ENCODE results near the gene TMEM62. TPM values are rescaled to one million over a fixed set of nuclear protein-coding genes. Genes with fewer than 3 reads are reported as not detected.

Gene TMEM62
- total and polyA plus RNA-seq, 2 of the 8 experiments (the other 6 are each of a cell fraction or from before 2014, with no cell fraction given): 2.0 to 4.0 TPM

Small RNAs within 50 kb of the gene (small RNA-seq; reads per million reads assigned to genes)
- not detected for gene AC068724.2 (ENCODE audit: insufficient read depth)

Other genes starting within 250 kb of the TMEM62 start
- 13.1 and 18.2 TPM in 2 replicates for gene TTBK2, start 212.8 kb upstream of the TMEM62 start, total RNA-seq (2021; fragmentation: NEBNext Ultra II Directional; extraction: Animal tissue kit (Norgen Biotek cat#: 25700))
- gene TTBK2, start 212.8 kb upstream of the TMEM62 start, polyA plus RNA-seq (2011; rRNA removed): 2.7 and 2.9 TPM in 2 replicates
- 18.7 and 20.2 TPM in 2 replicates for gene UBR1, start 27.5 kb upstream of the TMEM62 start, total RNA-seq (2021; fragmentation: NEBNext Ultra II Directional; extraction: Animal tissue kit (Norgen Biotek cat#: 25700))
- 2.5 and 3.7 TPM in 2 replicates for gene UBR1, start 27.5 kb upstream of the TMEM62 start, polyA plus RNA-seq (2011; rRNA removed)
- 23.4 TPM in 2 replicates for gene CCNDBP1, start 51.8 kb downstream of the TMEM62 start, total RNA-seq (2021; fragmentation: NEBNext Ultra II Directional; extraction: Animal tissue kit (Norgen Biotek cat#: 25700))
- 29.0 and 41.7 TPM in 2 replicates for gene CCNDBP1, start 51.8 kb downstream of the TMEM62 start, polyA plus RNA-seq (2011; rRNA removed)
- not detected in 2 replicates for gene EPB42, start 87.4 kb downstream of the TMEM62 start, total RNA-seq (2021; fragmentation: NEBNext Ultra II Directional; extraction: Animal tissue kit (Norgen Biotek cat#: 25700))
- not detected in 2 replicates for gene EPB42, start 87.4 kb downstream of the TMEM62 start, polyA plus RNA-seq (2011; rRNA removed)
- gene TGM5, start 133.3 kb downstream of the TMEM62 start, total RNA-seq (2021; fragmentation: NEBNext Ultra II Directional; extraction: Animal tissue kit (Norgen Biotek cat#: 25700)): not detected in 2 replicates
- gene TGM5, start 133.3 kb downstream of the TMEM62 start, polyA plus RNA-seq (2011; rRNA removed): not detected in 2 replicates
- not detected in 2 replicates for gene TGM7, start 168.7 kb downstream of the TMEM62 start, total RNA-seq (2021; fragmentation: NEBNext Ultra II Directional; extraction: Animal tissue kit (Norgen Biotek cat#: 25700))
- gene TGM7, start 168.7 kb downstream of the TMEM62 start, polyA plus RNA-seq (2011; rRNA removed): 0.05 TPM in 1 of 2 replicates, not detected in the other
- gene LCMT2, start 197.0 kb downstream of the TMEM62 start, total RNA-seq (2021; fragmentation: NEBNext Ultra II Directional; extraction: Animal tissue kit (Norgen Biotek cat#: 25700)): 9.3 and 11.2 TPM in 2 replicates
- gene LCMT2, start 197.0 kb downstream of the TMEM62 start, polyA plus RNA-seq (2011; rRNA removed): 7.1 and 11.9 TPM in 2 replicates
- 38.6 and 41.3 TPM in 2 replicates for gene ZSCAN29, start 237.5 kb downstream of the TMEM62 start, total RNA-seq (2021; fragmentation: NEBNext Ultra II Directional; extraction: Animal tissue kit (Norgen Biotek cat#: 25700))
- 6.4 and 9.5 TPM in 2 replicates for gene ZSCAN29, start 237.5 kb downstream of the TMEM62 start, polyA plus RNA-seq (2011; rRNA removed)
- gene TUBGCP4, start 237.5 kb downstream of the TMEM62 start, total RNA-seq (2021; fragmentation: NEBNext Ultra II Directional; extraction: Animal tissue kit (Norgen Biotek cat#: 25700)): 23.1 and 23.4 TPM in 2 replicates
- gene TUBGCP4, start 237.5 kb downstream of the TMEM62 start, polyA plus RNA-seq (2011; rRNA removed): 7.2 and 7.3 TPM in 2 replicates